SK-N-SH (cell line): Measurements from ENCODE around the gene LRMDA. TPM values are rescaled to one million over a fixed set of nuclear protein-coding genes. Genes with fewer than 3 reads are reported as not detected.

Experiments used
- CTCF ChIA-PET: fragments of 300-600, 350-600 bp; formaldehyde crosslinking; extraction: SDS; loops from one replicate; lab custom pipeline; 2021; lab: Yijun Ruan, JAX
- POLR2A ChIA-PET: fragments of 350-600 bp; sonication (Branson Sonifier 250); formaldehyde crosslinking; extraction: SDS; loops from one replicate; lab custom pipeline; 2020; ENCODE audit warnings: antibody characterized with exemption, inconsistent platforms; lab: Yijun Ruan, JAX
- DNase-seq: peaks from one replicate; pipeline ENCODE4 v3.0.0; 2012
- H2AFZ ChIP-seq: fragments of 200-600 bp; sonication (generic); 2 replicates; pipeline ENCODE4 v1.8.1; 2016; ENCODE audit warnings: antibody characterized with exemption, mild to moderate bottlenecking, low read depth
- H3F3A ChIP-seq: fragments of 200-600 bp; sonication (generic); replicated peaks from 2 replicates; pipeline ENCODE3; 2016; ENCODE audit warnings: antibody characterized with exemption, mild to moderate bottlenecking; ENCODE audit not compliant: insufficient read depth
- H3K27ac ChIP-seq, 2 experiments: fragments of 200-500 bp in 1 of 2; fragments of 200-600 bp in 1 of 2; sonication (Bioruptor generic) in 1 of 2; sonication (generic), shearing (Covaris generic) in 1 of 2; 2 replicates each; pipeline versions ENCODE4 v1.5.1 to v1.6.1; 2014 to 2016; ENCODE audit warnings: low read depth in 2 of 2, inconsistent platforms in 1 of 2, low read length in 1 of 2, mild to moderate bottlenecking in 1 of 2, mixed read lengths in 1 of 2
- H3K27me3 ChIP-seq: fragments of 200-600 bp; sonication (generic), shearing (Covaris generic); 2 replicates; pipeline ENCODE4 v1.6.1; 2016; ENCODE audit warnings: mixed run types; ENCODE audit not compliant: insufficient read depth
- H3K36me3 ChIP-seq, 2 experiments: fragments of 200-500 bp in 1 of 2; fragments of 200-600 bp in 1 of 2; sonication (Bioruptor generic) in 1 of 2; sonication (generic) in 1 of 2; replicated peaks in 1 of 2; 2 replicates each; pipeline versions ENCODE3 to v1.5.1; 2014 to 2016; ENCODE audit warnings: low read length in 1 of 2, mild to moderate bottlenecking in 1 of 2; ENCODE audit not compliant: insufficient read depth in 2 of 2, control insufficient read depth in 1 of 2
- H3K4me1 ChIP-seq, 2 experiments: fragments of 200-500 bp in 1 of 2; fragments of 200-600 bp in 1 of 2; sonication (Bioruptor generic) in 1 of 2; sonication (generic), shearing (Covaris generic) in 1 of 2; 2 replicates each; pipeline versions ENCODE4 v1.5.1 to v1.6.1; 2014 to 2016; ENCODE audit warnings: low read depth in 1 of 2, low read length in 1 of 2, mixed run types in 1 of 2; ENCODE audit not compliant: insufficient read depth in 2 of 2, control insufficient read depth in 1 of 2
- H3K4me2 ChIP-seq: fragments of 200-600 bp; sonication (generic), shearing (Covaris generic); 2 replicates; pipeline ENCODE4 v1.6.1; 2017; ENCODE audit warnings: mixed run types
- H3K4me3 ChIP-seq, 2 experiments: fragments of 200-500 bp in 1 of 2; fragments of 200-600 bp in 1 of 2; sonication (Bioruptor generic) in 1 of 2; sonication (generic), shearing (Covaris generic) in 1 of 2; 2 replicates each; pipeline versions ENCODE4 v1.5.1 to v1.8.1; 2014 to 2016; ENCODE audit warnings: low read depth in 2 of 2, inconsistent platforms in 1 of 2, low read length in 1 of 2, mild to moderate bottlenecking in 1 of 2, mixed read lengths in 1 of 2, moderate library complexity in 1 of 2
- H3K79me2 ChIP-seq: fragments of 200-600 bp; sonication (generic); 2 replicates; pipeline ENCODE4 v1.8.1; 2017; ENCODE audit warnings: mild to moderate bottlenecking; ENCODE audit not compliant: insufficient read depth
- H3K9ac ChIP-seq: fragments of 200-600 bp; sonication (generic); 2 replicates; pipeline ENCODE4 v1.6.1; 2017; ENCODE audit warnings: mixed run types
- H3K9me2 ChIP-seq: fragments of 200-600 bp; sonication (generic); 2 replicates; pipeline ENCODE4 v1.6.1; 2017; ENCODE audit warnings: mixed run types
- H3K9me3 ChIP-seq: fragments of 200-600 bp; sonication (generic); 2 replicates; pipeline ENCODE4 v1.6.1; 2017; ENCODE audit warnings: mixed run types, mild to moderate bottlenecking, moderate library complexity
- H4K20me1 ChIP-seq: fragments of 200-600 bp; sonication (generic); 2 replicates; pipeline ENCODE4 v1.6.1; 2017; ENCODE audit warnings: mild to moderate bottlenecking, mixed run types; ENCODE audit not compliant: insufficient read depth
- CHD2 ChIP-seq: fragments of 150-350 bp; IDR thresholded peaks from 2 replicates; pipeline ENCODE4 v1.6.1; 2018; ENCODE audit warnings: low read length; ENCODE audit not compliant: partially characterized antibody
- ELF1 ChIP-seq: IDR thresholded peaks from 2 replicates; pipeline ENCODE4 v1.4.0; 2012
- EZH2phosphoT487 ChIP-seq: fragments of 200-600 bp; sonication (generic); IDR thresholded peaks from 2 replicates; pipeline ENCODE4 v1.6.1; 2017; ENCODE audit warnings: low read depth, mixed run types, mild to moderate bottlenecking, antibody characterized with exemption, moderate library complexity, borderline replicate concordance
- FOSL2 ChIP-seq: IDR thresholded peaks from 2 replicates; pipeline ENCODE4 v1.4.0; 2012; ENCODE audit warnings: low read depth, mild to moderate bottlenecking, moderate library complexity, borderline replicate concordance
- JUND ChIP-seq: IDR thresholded peaks from 2 replicates; pipeline ENCODE4 v1.4.0; 2012
- MXI1 ChIP-seq: IDR thresholded peaks from 2 replicates; pipeline ENCODE4 v1.6.1; 2012; ENCODE audit warnings: mild to moderate bottlenecking, low read depth, low read length, improper control_type of control experiment
- NFIC ChIP-seq: IDR thresholded peaks from 2 replicates; pipeline ENCODE4 v1.4.0; 2012; ENCODE audit warnings: borderline replicate concordance
- NRF1 ChIP-seq: IDR thresholded peaks from 2 replicates; pipeline ENCODE4 v1.6.1; 2012; ENCODE audit warnings: low read depth, mild to moderate bottlenecking, low read length
- POLR2AphosphoS5 ChIP-seq: IDR thresholded peaks from 2 replicates; pipeline ENCODE4 v1.6.1; 2012; ENCODE audit warnings: low read depth, low read length
- RCOR1 ChIP-seq: fragments of 150-350 bp; IDR thresholded peaks from 2 replicates; pipeline ENCODE4 v1.6.1; 2017; ENCODE audit warnings: antibody characterized with exemption, low read length
- RFX5 ChIP-seq: IDR thresholded peaks from 2 replicates; pipeline ENCODE4 v1.6.1; 2012; ENCODE audit warnings: mild to moderate bottlenecking, improper control_type of control experiment, low read length
- RXRA ChIP-seq: IDR thresholded peaks from 2 replicates; pipeline ENCODE4 v1.4.0; 2012; ENCODE audit warnings: low read depth, mild to moderate bottlenecking, borderline replicate concordance
- SIN3A ChIP-seq: IDR thresholded peaks from 2 replicates; pipeline ENCODE4 v1.6.1; 2012; ENCODE audit warnings: low read depth, mild to moderate bottlenecking, low read length, moderate library complexity, borderline replicate concordance
- SMC3 ChIP-seq: IDR thresholded peaks from 2 replicates; pipeline ENCODE4 v1.6.1; 2012; ENCODE audit warnings: low read depth, low read length, improper control_type of control experiment
- TCF12 ChIP-seq: IDR thresholded peaks from 2 replicates; pipeline ENCODE4 v1.4.0; 2012
- TEAD4 ChIP-seq: IDR thresholded peaks from 2 replicates; pipeline ENCODE4 v1.4.0; 2012; ENCODE audit warnings: mild to moderate bottlenecking, borderline replicate concordance; ENCODE audit not compliant: insufficient read depth
- YY1 ChIP-seq: IDR thresholded peaks from 2 replicates; pipeline ENCODE4 v1.4.0; 2012; ENCODE audit warnings: low read depth, mild to moderate bottlenecking
- WGBS: methylation state at CpG from one replicate; pipeline ENCODE4 v1.1.6; 2017; ENCODE audit warnings: low lambda C conversion rate; 5-methylcytosine and 5-hydroxymethylcytosine counted together
- polyA plus RNA-seq, 3 experiments: library from polyadenylated mRNA; depleted of rRNA; stranded (reverse); fragments of >200 nt; gene quantifications; 2 replicates each; pipeline ENCODE4 v1.2.3, GENCODE V29; 2012
- TF ChIP-seq, protein P1 (sequence below): IDR thresholded peaks from 2 replicates; pipeline ENCODE4; 2012
- TF ChIP-seq, protein P2 (sequence below): IDR thresholded peaks from 2 replicates; pipeline ENCODE4 v1.4.0; 2012; ENCODE audit warnings: low read depth, borderline replicate concordance
- TF ChIP-seq, protein P3 (sequence below): fragments of 200-600 bp; sonication (generic); IDR thresholded peaks from 2 replicates; pipeline ENCODE4 v1.6.1; 2017; ENCODE audit warnings: antibody characterized with exemption, mild to moderate bottlenecking, moderate library complexity
- TF ChIP-seq, protein P4 (sequence below): IDR thresholded peaks from 2 replicates; pipeline ENCODE4 v1.4.0; 2012; ENCODE audit warnings: low read depth
- TF ChIP-seq, protein P5 (sequence below): fragments of 150-350 bp; IDR thresholded peaks from 2 replicates; pipeline ENCODE4 v1.6.1; 2017; ENCODE audit warnings: antibody characterized with exemption, low read length, low read depth, borderline replicate concordance

Gene LRMDA
- polyA plus RNA-seq, 1 of the 3 experiments (the other 2 are of a cell fraction): 0.95 TPM

DNA sequence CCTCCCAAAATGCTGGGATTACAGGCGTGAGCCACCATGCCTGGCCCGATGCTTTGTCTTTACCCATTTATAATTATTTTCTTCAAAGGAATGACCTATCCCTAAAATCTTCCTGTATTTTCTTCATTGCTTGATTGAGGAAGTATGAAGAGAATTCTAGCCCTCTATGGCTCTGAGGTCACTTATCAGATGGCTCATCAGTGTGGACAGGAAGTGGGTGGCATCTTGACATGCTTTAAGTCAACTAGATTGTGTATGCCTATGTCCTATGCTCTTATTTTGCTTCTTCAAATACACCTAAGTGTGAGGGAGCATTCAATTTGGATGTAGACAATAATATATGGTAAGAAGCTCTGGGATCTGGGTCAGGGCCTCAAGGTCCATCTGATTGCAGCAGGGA lies 1020.5 kb downstream of the LRMDA start:
- WGBS: 92% methylated on average over 2 of the region's 2 CpGs
- CTCF ChIA-PET: no interaction called here

DNA sequence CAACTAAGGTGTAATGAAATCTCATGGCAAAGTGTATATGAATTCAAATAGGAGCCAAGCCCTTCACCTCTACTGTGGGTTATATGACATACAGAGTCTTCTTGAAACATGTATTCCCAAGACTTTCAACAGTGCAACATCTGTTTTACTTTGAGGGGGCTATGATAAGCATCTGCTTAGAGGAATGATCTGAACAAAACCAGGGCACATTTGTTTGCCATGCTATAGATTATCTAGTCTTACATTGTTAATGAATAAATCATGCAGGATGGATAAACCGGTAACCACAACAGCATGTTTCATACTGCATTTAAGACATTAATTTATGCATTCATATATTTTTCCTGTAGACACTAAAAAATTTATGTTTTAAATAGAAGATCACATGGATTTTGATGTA lies 1021.9 kb downstream of the LRMDA start:
- Histone ChIP-seq H3K27me3 (no peaks in the 10 kb centered on the region), H2AFZ (no peak overlapping the region), H3K9me3 (no peaks in the 10 kb centered on the region), H3K4me1 (peaks cover 0 to 4% of the 10 kb centered on the region in 2 experiments; a peak in 2 of 4 replicates), H3K79me2 (no peaks in the 10 kb centered on the region), H3K9me2 (no peaks in the 10 kb centered on the region), H4K20me1 (no peaks in the 10 kb centered on the region), H3K27ac (peak overlapping the region in 1 of 2 experiments; percentile 79; a peak in 2 of 4 replicates), H3K9ac (no peak overlapping the region), H3K4me3 (no peak overlapping the region), H3F3A (peaks cover 3% of the 10 kb centered on the region), H3K4me2 (no peak overlapping the region), H3K36me3 (no peaks in the 10 kb centered on the region)
- ChIA-PET POLR2A (no interaction called here), CTCF (no interaction called here)
- WGBS: 21% methylated on average over 1 of the region's 1 CpG
- peak; percentile 28 for DNase-seq
- TF ChIP-seq RFX5 (no peak), RXRA (no peak), MXI1 (no peak), NRF1 (no peak), TEAD4 (no peak), JUND (peak; percentile 49; the same call in 1 of the 2 replicates), POLR2AphosphoS5 (no peak), EZH2phosphoT487 (no peak)
- TF ChIP-seq, protein P1, sequence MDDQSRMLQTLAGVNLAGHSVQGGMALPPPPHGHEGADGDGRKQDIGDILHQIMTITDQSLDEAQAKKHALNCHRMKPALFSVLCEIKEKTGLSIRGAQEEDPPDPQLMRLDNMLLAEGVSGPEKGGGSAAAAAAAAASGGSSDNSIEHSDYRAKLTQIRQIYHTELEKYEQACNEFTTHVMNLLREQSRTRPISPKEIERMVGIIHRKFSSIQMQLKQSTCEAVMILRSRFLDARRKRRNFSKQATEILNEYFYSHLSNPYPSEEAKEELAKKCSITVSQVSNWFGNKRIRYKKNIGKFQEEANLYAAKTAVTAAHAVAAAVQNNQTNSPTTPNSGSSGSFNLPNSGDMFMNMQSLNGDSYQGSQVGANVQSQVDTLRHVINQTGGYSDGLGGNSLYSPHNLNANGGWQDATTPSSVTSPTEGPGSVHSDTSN: peak; percentile 59
- TF ChIP-seq, protein P2, sequence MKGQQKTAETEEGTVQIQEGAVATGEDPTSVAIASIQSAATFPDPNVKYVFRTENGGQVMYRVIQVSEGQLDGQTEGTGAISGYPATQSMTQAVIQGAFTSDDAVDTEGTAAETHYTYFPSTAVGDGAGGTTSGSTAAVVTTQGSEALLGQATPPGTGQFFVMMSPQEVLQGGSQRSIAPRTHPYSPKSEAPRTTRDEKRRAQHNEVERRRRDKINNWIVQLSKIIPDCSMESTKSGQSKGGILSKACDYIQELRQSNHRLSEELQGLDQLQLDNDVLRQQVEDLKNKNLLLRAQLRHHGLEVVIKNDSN: no peak
- TF ChIP-seq, protein P3, sequence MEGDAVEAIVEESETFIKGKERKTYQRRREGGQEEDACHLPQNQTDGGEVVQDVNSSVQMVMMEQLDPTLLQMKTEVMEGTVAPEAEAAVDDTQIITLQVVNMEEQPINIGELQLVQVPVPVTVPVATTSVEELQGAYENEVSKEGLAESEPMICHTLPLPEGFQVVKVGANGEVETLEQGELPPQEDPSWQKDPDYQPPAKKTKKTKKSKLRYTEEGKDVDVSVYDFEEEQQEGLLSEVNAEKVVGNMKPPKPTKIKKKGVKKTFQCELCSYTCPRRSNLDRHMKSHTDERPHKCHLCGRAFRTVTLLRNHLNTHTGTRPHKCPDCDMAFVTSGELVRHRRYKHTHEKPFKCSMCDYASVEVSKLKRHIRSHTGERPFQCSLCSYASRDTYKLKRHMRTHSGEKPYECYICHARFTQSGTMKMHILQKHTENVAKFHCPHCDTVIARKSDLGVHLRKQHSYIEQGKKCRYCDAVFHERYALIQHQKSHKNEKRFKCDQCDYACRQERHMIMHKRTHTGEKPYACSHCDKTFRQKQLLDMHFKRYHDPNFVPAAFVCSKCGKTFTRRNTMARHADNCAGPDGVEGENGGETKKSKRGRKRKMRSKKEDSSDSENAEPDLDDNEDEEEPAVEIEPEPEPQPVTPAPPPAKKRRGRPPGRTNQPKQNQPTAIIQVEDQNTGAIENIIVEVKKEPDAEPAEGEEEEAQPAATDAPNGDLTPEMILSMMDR: no peak
- TF ChIP-seq, protein P4, sequence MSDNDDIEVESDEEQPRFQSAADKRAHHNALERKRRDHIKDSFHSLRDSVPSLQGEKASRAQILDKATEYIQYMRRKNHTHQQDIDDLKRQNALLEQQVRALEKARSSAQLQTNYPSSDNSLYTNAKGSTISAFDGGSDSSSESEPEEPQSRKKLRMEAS: no peak

More for the DNA sequence above, 1020.5 kb downstream of the LRMDA start:
- POLR2A ChIA-PET: no interaction called here
- Histone ChIP-seq H4K20me1 (no peaks in the 10 kb centered on the region), H3K4me1 (peaks cover 0 to 4% of the 10 kb centered on the region in 2 experiments; a peak in 2 of 4 replicates), H3F3A (peaks cover 3% of the 10 kb centered on the region), H3K9me2 (no peaks in the 10 kb centered on the region), H3K9ac (no peak overlapping the region), H2AFZ (no peak overlapping the region), H3K79me2 (no peaks in the 10 kb centered on the region), H3K4me3 (no peak overlapping the region), H3K27ac (no peak overlapping the region), H3K36me3 (no peaks in the 10 kb centered on the region), H3K27me3 (no peaks in the 10 kb centered on the region), H3K4me2 (no peak overlapping the region), H3K9me3 (no peaks in the 10 kb centered on the region)
- TF ChIP-seq RFX5 (no peak), RCOR1 (no peak), ELF1 (no peak), YY1 (no peak), NRF1 (no peak), CHD2 (no peak), TCF12 (no peak), SMC3 (no peak), NFIC (no peak), SIN3A (no peak), FOSL2 (no peak)
- TF ChIP-seq, protein P4: no peak
- TF ChIP-seq, protein P5, sequence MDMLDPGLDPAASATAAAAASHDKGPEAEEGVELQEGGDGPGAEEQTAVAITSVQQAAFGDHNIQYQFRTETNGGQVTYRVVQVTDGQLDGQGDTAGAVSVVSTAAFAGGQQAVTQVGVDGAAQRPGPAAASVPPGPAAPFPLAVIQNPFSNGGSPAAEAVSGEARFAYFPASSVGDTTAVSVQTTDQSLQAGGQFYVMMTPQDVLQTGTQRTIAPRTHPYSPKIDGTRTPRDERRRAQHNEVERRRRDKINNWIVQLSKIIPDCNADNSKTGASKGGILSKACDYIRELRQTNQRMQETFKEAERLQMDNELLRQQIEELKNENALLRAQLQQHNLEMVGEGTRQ: no peak
- TF ChIP-seq, protein P3: no peak
- no peak for DNase-seq
